ENCODE data around the gene ZFAND3. TPM values are rescaled to one million over a fixed set of nuclear protein-coding genes. Genes with fewer than 3 reads are reported as not detected.

ZFAND3 gene
- polyA plus RNA-seq, 1 experiment: 15.5 TPM

GRCh38 chr6:38080360-38080759 is 260.8 kb downstream of the ZFAND3 start:
- TF ChIP-seq CTCF (IDR thresholded peaks at IDR 0.05; ENCODE audit: low read depth, low read length): no peak
- DNase-seq (ENCODE audit: low read depth, low spot score): no peak
- no peak overlapping the region for H3K4me3 ChIP-seq (ENCODE audit: low read depth, low read length)
- ChIA-PET POLR2A (interaction anchor here (0.6 kb wide), 1 partner anchor 15 kb away, joined by 3 read pairs; no protein-coding TSS in a partner anchor), CTCF (no interaction called here)
- H3K27ac ChIP-seq (ENCODE audit: low read depth, low read length): no peak overlapping the region
- no peaks in the 10 kb centered on the region for H3K9me3 ChIP-seq (ENCODE audit: control insufficient read depth, insufficient read depth, low read length)
- no peaks in the 10 kb centered on the region for H3K27me3 ChIP-seq (ENCODE audit: control insufficient read depth, insufficient read depth, low read length)

- POLR2A ChIA-PET: interaction anchor here (0.6 kb wide), 1 partner anchor 15 kb away, joined by 3 read pairs; no protein-coding TSS in a partner anchor
- Histone ChIP-seq H3K27ac (ENCODE audit: low read depth, low read length) (no peak overlapping the region), H3K4me3 (ENCODE audit: low read depth, low read length) (no peak overlapping the region), H3K9me3 (ENCODE audit: control insufficient read depth, insufficient read depth, low read length) (no peaks in the 10 kb centered on the region), H3K27me3 (ENCODE audit: control insufficient read depth, insufficient read depth, low read length) (no peaks in the 10 kb centered on the region)
- no peak for DNase-seq (ENCODE audit: low read depth, low spot score)
- no peak for TF ChIP-seq CTCF (IDR thresholded peaks at IDR 0.05; ENCODE audit: low read depth, low read length)
- CTCF ChIA-PET: no interaction called here
These were observed 261.4 kb downstream of the ZFAND3 start for GRCh38 chr6:38080889-38081288.

GRCh38 chr6:38085031-38085430 is 265.5 kb downstream of the ZFAND3 start:
- DNase-seq (ENCODE audit: low read depth, low spot score): no peak
- no peaks in the 10 kb centered on the region for H3K9me3 ChIP-seq (ENCODE audit: control insufficient read depth, insufficient read depth, low read length)
- POLR2A ChIA-PET: interaction anchor here (0.6 kb wide), 1 partner anchor 64 kb away, joined by 5 read pairs; no protein-coding TSS in a partner anchor
- CTCF ChIA-PET: interaction anchor here (0.5 kb wide), 1 partner anchor 21 kb away, joined by 5 read pairs; no protein-coding TSS in a partner anchor
- TF ChIP-seq CTCF (IDR thresholded peaks at IDR 0.05; ENCODE audit: low read depth, low read length): no peak
- H3K27ac ChIP-seq (ENCODE audit: low read depth, low read length): no peak overlapping the region
- H3K4me3 ChIP-seq (ENCODE audit: low read depth, low read length): no peak overlapping the region
- no peaks in the 10 kb centered on the region for H3K27me3 ChIP-seq (ENCODE audit: control insufficient read depth, insufficient read depth, low read length)

GRCh38 chr6:38086346-38086745 is 266.8 kb downstream of the ZFAND3 start:
- Histone ChIP-seq H3K27me3 (ENCODE audit: control insufficient read depth, insufficient read depth, low read length) (no peaks in the 10 kb centered on the region), H3K4me3 (ENCODE audit: low read depth, low read length) (no peak overlapping the region), H3K27ac (ENCODE audit: low read depth, low read length) (no peak overlapping the region), H3K9me3 (ENCODE audit: control insufficient read depth, insufficient read depth, low read length) (no peaks in the 10 kb centered on the region)
- ChIA-PET POLR2A (interaction anchor here (0.6 kb wide), 1 partner anchor 203 kb away, joined by 3 read pairs; no protein-coding TSS in a partner anchor), CTCF (no interaction called here)
- no peak for TF ChIP-seq CTCF (IDR thresholded peaks at IDR 0.05; ENCODE audit: low read depth, low read length)
- DNase-seq (ENCODE audit: low read depth, low spot score): no peak

- Histone ChIP-seq H3K9me3 (ENCODE audit: control insufficient read depth, insufficient read depth, low read length) (no peaks in the 10 kb centered on the region), H3K27me3 (ENCODE audit: control insufficient read depth, insufficient read depth, low read length) (no peaks in the 10 kb centered on the region), H3K4me3 (ENCODE audit: low read depth, low read length) (no peak overlapping the region), H3K27ac (ENCODE audit: low read depth, low read length) (no peak overlapping the region)
- ChIA-PET CTCF (no interaction called here), POLR2A (no interaction called here)
- no peak for TF ChIP-seq CTCF (IDR thresholded peaks at IDR 0.05; ENCODE audit: low read depth, low read length)
- no peak for DNase-seq (ENCODE audit: low read depth, low spot score)
These were observed 268.5 kb downstream of the ZFAND3 start for GRCh38 chr6:38088010-38088409.

All from AG04450 (cell line).